H9 (cell line): ENCODE measurements around the gene IGIP. TPM values are rescaled to one million over a fixed set of nuclear protein-coding genes. Genes with fewer than 3 reads are reported as not detected.
A peak's percentile ranks its signal among the peaks of the same experiment; 100 is the strongest.

Experiments used
- DNase-seq: peaks from one replicate; pipeline ENCODE4 v3.0.0-alpha.2; 2017
- H2AFZ ChIP-seq: one replicate; pipeline ENCODE4 v1.6.1; 2013; ENCODE audit warnings: mild to moderate bottlenecking, low read length, control low read depth, moderate library complexity
- H2AK5ac ChIP-seq: 2 replicates; pipeline ENCODE4 v1.6.1; 2013; ENCODE audit warnings: low read length, control low read depth, mixed read lengths; ENCODE audit not compliant: insufficient read length
- H2BK120ac ChIP-seq: one replicate; pipeline ENCODE4 v1.6.1; 2013; ENCODE audit warnings: low read depth, mild to moderate bottlenecking, low read length, control low read depth, inconsistent platforms; ENCODE audit not compliant: poor library complexity, severe bottlenecking
- H2BK12ac ChIP-seq: 2 replicates; pipeline ENCODE4 v1.6.1; 2013; ENCODE audit warnings: low read length, control low read depth, mixed read lengths, low read depth; ENCODE audit not compliant: insufficient read length
- H2BK15ac ChIP-seq: 2 replicates; pipeline ENCODE4 v1.6.1; 2013; ENCODE audit warnings: low read depth, low read length, control low read depth
- H2BK20ac ChIP-seq: one replicate; pipeline ENCODE4 v1.6.1; 2013; ENCODE audit warnings: low read depth, mild to moderate bottlenecking, low read length, control low read depth, inconsistent platforms; ENCODE audit not compliant: poor library complexity, severe bottlenecking
- H2BK5ac ChIP-seq: 2 replicates; pipeline ENCODE4 v1.6.1; 2013; ENCODE audit warnings: low read length, control low read depth, mixed read lengths; ENCODE audit not compliant: insufficient read length
- H3K14ac ChIP-seq: 2 replicates; pipeline ENCODE4 v1.6.1; 2013; ENCODE audit warnings: low read length, control low read depth; ENCODE audit not compliant: insufficient read depth
- H3K18ac ChIP-seq: 2 replicates; pipeline ENCODE4 v1.6.1; 2013; ENCODE audit warnings: low read depth, mild to moderate bottlenecking, mixed read lengths, low read length, control low read depth; ENCODE audit not compliant: insufficient read length
- H3K23ac ChIP-seq: 2 replicates; pipeline ENCODE4 v1.6.1; 2013; ENCODE audit warnings: low read length, control low read depth, mixed read lengths, low read depth; ENCODE audit not compliant: insufficient read length
- H3K23me2 ChIP-seq: 2 replicates; pipeline ENCODE4 v1.6.1; 2013; ENCODE audit warnings: low read depth, mild to moderate bottlenecking, mixed read lengths, low read length, control low read depth; ENCODE audit not compliant: insufficient read length, poor library complexity, severe bottlenecking
- H3K27ac ChIP-seq: 2 replicates; pipeline ENCODE4 v1.5.1; 2013; ENCODE audit warnings: low read length, control low read depth, mixed read lengths, low read depth; ENCODE audit not compliant: insufficient read length
- H3K27me3 ChIP-seq: 2 replicates; pipeline ENCODE4 v1.6.1; 2013; ENCODE audit warnings: low read length, control low read depth, inconsistent platforms; ENCODE audit not compliant: insufficient read depth
- H3K4ac ChIP-seq: 2 replicates; pipeline ENCODE4 v1.6.1; 2013; ENCODE audit warnings: low read depth, mild to moderate bottlenecking, control low read depth, inconsistent platforms, low read length, moderate library complexity
- H3K4me1 ChIP-seq: 2 replicates; pipeline ENCODE4 v1.6.1; 2013; ENCODE audit warnings: low read length, control low read depth, inconsistent platforms; ENCODE audit not compliant: insufficient read depth
- H3K4me2 ChIP-seq: 2 replicates; pipeline ENCODE4 v1.6.1; 2013; ENCODE audit warnings: low read length, control low read depth, mixed read lengths; ENCODE audit not compliant: insufficient read length, insufficient read depth
- H3K56ac ChIP-seq: 2 replicates; pipeline ENCODE4 v1.6.1; 2013; ENCODE audit warnings: low read depth, mild to moderate bottlenecking, mixed read lengths, low read length, control low read depth; ENCODE audit not compliant: insufficient read length
- H3K79me1 ChIP-seq: 2 replicates; pipeline ENCODE4 v1.6.1; 2013; ENCODE audit warnings: low read depth, mild to moderate bottlenecking, moderate library complexity, low read length, control low read depth, inconsistent platforms; ENCODE audit not compliant: insufficient read depth, poor library complexity, severe bottlenecking
- H3K79me2 ChIP-seq: 2 replicates; pipeline ENCODE4 v1.6.1; 2013; ENCODE audit warnings: low read length, control low read depth, inconsistent platforms; ENCODE audit not compliant: insufficient read depth
- H3K9ac ChIP-seq: 2 replicates; pipeline ENCODE4 v1.6.1; 2013; ENCODE audit warnings: low read length, control low read depth, mixed read lengths; ENCODE audit not compliant: insufficient read length; ENCODE audit errors: extremely low read depth
- H3K9me3 ChIP-seq: one replicate; pipeline ENCODE4 v1.6.1; 2013; ENCODE audit warnings: low read depth, low read length, inconsistent platforms; ENCODE audit not compliant: control insufficient read depth
- H3T11ph ChIP-seq: one replicate; pipeline ENCODE4 v1.6.1; 2013; ENCODE audit warnings: mild to moderate bottlenecking, low read length, control low read depth, inconsistent platforms
- H4K20me1 ChIP-seq: one replicate; pipeline ENCODE4 v1.6.1; 2013; ENCODE audit not compliant: control insufficient read depth, insufficient read length, insufficient read depth
- H4K5ac ChIP-seq: 2 replicates; pipeline ENCODE4 v1.6.1; 2013; ENCODE audit warnings: low read depth, mild to moderate bottlenecking, mixed read lengths, low read length, control low read depth; ENCODE audit not compliant: insufficient read length
- H4K8ac ChIP-seq: replicated peaks from 2 replicates; pipeline ENCODE4 v1.6.1; 2013; ENCODE audit warnings: low read length, control low read depth, mixed read lengths, low read depth; ENCODE audit not compliant: insufficient read length
- H4K91ac ChIP-seq: 2 replicates; pipeline ENCODE4 v1.6.1; 2013; ENCODE audit warnings: low read depth, mild to moderate bottlenecking, moderate library complexity, mixed read lengths, low read length, control low read depth; ENCODE audit not compliant: insufficient read length
- H3K27ac Mint-ChIP-seq, 3 experiments: 2 replicates in 2 of 3; 3 replicates in 1 of 3; pipeline ENCODE4 v1.8.0; 2020 to 2021; ENCODE audit warnings: mixed read lengths in 3 of 3, mild to moderate bottlenecking in 1 of 3, moderate library complexity in 1 of 3
- H3K27me3 Mint-ChIP-seq: 2 replicates; pipeline ENCODE4 v1.8.0; 2021; ENCODE audit warnings: low read depth, mild to moderate bottlenecking, moderate library complexity, mixed read lengths
- H3K36me3 Mint-ChIP-seq, 3 experiments: 2 replicates in 2 of 3; 3 replicates in 1 of 3; pipeline ENCODE4 v1.8.0; 2020 to 2021; ENCODE audit warnings: low read depth in 3 of 3, mixed read lengths in 3 of 3; ENCODE audit not compliant: insufficient read depth in 1 of 3
- H3K4me1 Mint-ChIP-seq, 2 experiments: 2 replicates each; pipeline ENCODE4 v1.8.0; 2020; ENCODE audit warnings: mixed read lengths in 2 of 2
- H3K4me3 Mint-ChIP-seq, 2 experiments: 2 replicates in 1 of 2; 3 replicates in 1 of 2; pipeline ENCODE4 v1.8.0; 2020 to 2021; ENCODE audit warnings: mild to moderate bottlenecking in 2 of 2, mixed read lengths in 2 of 2, moderate library complexity in 1 of 2
- H3K9me3 Mint-ChIP-seq, 2 experiments: 2 replicates in 1 of 2; 3 replicates in 1 of 2; pipeline ENCODE4 v1.8.0; 2020; ENCODE audit warnings: mild to moderate bottlenecking in 2 of 2, mixed read lengths in 2 of 2, moderate library complexity in 1 of 2
- CTCF ChIP-seq: fragments of 200-600 bp; sonication (generic); conservative IDR thresholded peaks from 3 replicates; pipeline ENCODE4 v1.8.0; 2021; ENCODE audit warnings: antibody characterized with exemption, mild to moderate bottlenecking
- WGBS: extraction: QIAGEN DNeasy Blood & Tissue Kit; methylation state at CpG from one replicate; pipeline ENCODE4 v1.1.7; 2013; ENCODE audit warnings: missing lambda C conversion rate, low lambda C conversion rate, mixed read lengths; ENCODE audit not compliant: insufficient read length; ENCODE audit errors: extremely low coverage; 5-methylcytosine and 5-hydroxymethylcytosine counted together
- total RNA-seq: library from RNA; stranded (reverse); gene quantifications from 2 replicates; pipeline ENCODE4 v1.2.1, GENCODE V29; 2021

Gene IGIP
- total RNA-seq, 1 experiment from 2014 or later, result 0.52 TPM

GRCh38 chr5:140157032-140157781 lies 31.5 kb downstream of the IGIP start:
- no peaks in the 10 kb centered on the region; the same call in 1 of the 2 replicates for H3K4me1 ChIP-seq
- no peaks in the 10 kb centered on the region for H3K79me2 ChIP-seq
- Mint-ChIP-seq H3K27me3 (peaks cover 21% of the 10 kb centered on the region), H3K4me1 (peaks cover 14 to 24% of the 10 kb centered on the region in 2 experiments), H3K9me3 (no peaks in the 10 kb centered on the region; a peak in 1 of 5 replicates), H3K4me3 (peak overlapping the region; percentile 53 to 70), H3K27ac (no peak overlapping the region), H3K36me3 (no peaks in the 10 kb centered on the region)
- no peaks in the 10 kb centered on the region for H3K79me1 ChIP-seq
- H3K4ac ChIP-seq, result no peak overlapping the region
- TF ChIP-seq CTCF, result peak; percentile 92
- H3K18ac ChIP-seq, result no peak overlapping the region
- WGBS, result no CpG with 5 or more reads among the region's 30 CpGs
- H3K9me3 ChIP-seq, result no peaks in the 10 kb centered on the region
- peak overlapping the region; percentile 76 for H2AFZ ChIP-seq
- peak overlapping the region; percentile 85 for H3K4me2 ChIP-seq
- H3K23me2 ChIP-seq, result peaks cover 3% of the 10 kb centered on the region
- H3K27me3 ChIP-seq, result no peaks in the 10 kb centered on the region
- H3K14ac ChIP-seq, result no peak overlapping the region
- H4K8ac ChIP-seq, result no peak overlapping the region
- H2BK5ac ChIP-seq, result no peak overlapping the region
- peak; percentile 90 for DNase-seq
- no peaks in the 10 kb centered on the region for H4K20me1 ChIP-seq
- no peak overlapping the region for H3K56ac ChIP-seq
- H2AK5ac ChIP-seq, result no peak overlapping the region
- no peak overlapping the region for H4K5ac ChIP-seq
- H2BK12ac ChIP-seq, result no peak overlapping the region
- H2BK20ac ChIP-seq, result no peak overlapping the region
- no peak overlapping the region for H2BK15ac ChIP-seq
- H3K23ac ChIP-seq, result no peak overlapping the region
- no peak overlapping the region for H3T11ph ChIP-seq
- no peak overlapping the region for H2BK120ac ChIP-seq
- H4K91ac ChIP-seq, result no peak overlapping the region
- no peak overlapping the region for H3K27ac ChIP-seq
- no peak overlapping the region for H3K9ac ChIP-seq
